ENCODE results near the gene POU2F1.

DNA sequence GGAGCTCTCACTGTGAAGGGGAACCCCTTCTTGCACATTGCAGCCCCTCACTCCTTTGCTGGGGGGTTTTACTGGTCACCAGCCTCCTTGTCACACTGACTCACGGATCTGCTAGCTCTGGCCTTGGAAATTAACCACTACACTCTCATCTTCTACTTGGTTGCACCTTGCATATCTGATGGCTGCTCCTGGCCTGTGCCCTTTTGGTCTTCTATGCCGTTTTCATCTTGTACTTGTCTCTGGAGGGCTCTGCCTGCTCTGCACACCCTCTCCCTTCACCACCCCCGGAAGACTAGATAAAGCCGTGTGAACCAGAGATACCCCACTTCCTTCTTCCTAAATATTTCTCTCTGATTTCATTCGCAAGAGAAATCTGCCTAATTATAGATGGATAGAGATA, 253.1 kb downstream of the POU2F1 start:
- TF ChIP-seq, protein P1, sequence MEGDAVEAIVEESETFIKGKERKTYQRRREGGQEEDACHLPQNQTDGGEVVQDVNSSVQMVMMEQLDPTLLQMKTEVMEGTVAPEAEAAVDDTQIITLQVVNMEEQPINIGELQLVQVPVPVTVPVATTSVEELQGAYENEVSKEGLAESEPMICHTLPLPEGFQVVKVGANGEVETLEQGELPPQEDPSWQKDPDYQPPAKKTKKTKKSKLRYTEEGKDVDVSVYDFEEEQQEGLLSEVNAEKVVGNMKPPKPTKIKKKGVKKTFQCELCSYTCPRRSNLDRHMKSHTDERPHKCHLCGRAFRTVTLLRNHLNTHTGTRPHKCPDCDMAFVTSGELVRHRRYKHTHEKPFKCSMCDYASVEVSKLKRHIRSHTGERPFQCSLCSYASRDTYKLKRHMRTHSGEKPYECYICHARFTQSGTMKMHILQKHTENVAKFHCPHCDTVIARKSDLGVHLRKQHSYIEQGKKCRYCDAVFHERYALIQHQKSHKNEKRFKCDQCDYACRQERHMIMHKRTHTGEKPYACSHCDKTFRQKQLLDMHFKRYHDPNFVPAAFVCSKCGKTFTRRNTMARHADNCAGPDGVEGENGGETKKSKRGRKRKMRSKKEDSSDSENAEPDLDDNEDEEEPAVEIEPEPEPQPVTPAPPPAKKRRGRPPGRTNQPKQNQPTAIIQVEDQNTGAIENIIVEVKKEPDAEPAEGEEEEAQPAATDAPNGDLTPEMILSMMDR (IDR thresholded peaks at IDR 0.05; ENCODE audit: extremely low read depth in 1 of 2, insufficient read depth in 1 of 2, low read depth in 1 of 2, low read length in 2 of 2) = no peak
- no peak for TF ChIP-seq POLR2A (IDR thresholded peaks at IDR 0.05; ENCODE audit: low read depth, low read length)
- no peak for TF ChIP-seq JUN (IDR thresholded peaks at IDR 0.05; ENCODE audit: borderline replicate concordance, insufficient read depth, insufficient read length, low read depth)
- TF ChIP-seq, protein P2, sequence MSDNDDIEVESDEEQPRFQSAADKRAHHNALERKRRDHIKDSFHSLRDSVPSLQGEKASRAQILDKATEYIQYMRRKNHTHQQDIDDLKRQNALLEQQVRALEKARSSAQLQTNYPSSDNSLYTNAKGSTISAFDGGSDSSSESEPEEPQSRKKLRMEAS (IDR thresholded peaks at IDR 0.05; ENCODE audit: insufficient read depth, insufficient read length) = no peak
- no peak for TF ChIP-seq EZH2 (IDR thresholded peaks at IDR 0.05; ENCODE audit: borderline replicate concordance, low read depth, low read length, severe bottlenecking)
- no peak for TF ChIP-seq POLR2AphosphoS5 (IDR thresholded peaks at IDR 0.05; ENCODE audit: insufficient read depth, low read depth, low read length)
- no peak for TF ChIP-seq MYC (IDR thresholded peaks at IDR 0.05; ENCODE audit: low read depth, low read length)
- no peak for TF ChIP-seq FOS (IDR thresholded peaks at IDR 0.05; ENCODE audit: borderline replicate concordance, insufficient read depth, low read length)
- no peak for TF ChIP-seq GATA2 (IDR thresholded peaks at IDR 0.05; ENCODE audit: insufficient read depth, insufficient read length, low read depth, low read length)
